Activated CD8-positive, alpha-beta T cell treated with anti-CD3 and anti-CD28 coated beads for 36 hours (primary cell): ENCODE measurements around the gene DIPK1A. TPM values are rescaled to one million over a fixed set of nuclear protein-coding genes. Genes with fewer than 3 reads are reported as not detected.

Experiments
- ATAC-seq: fragments of 200-7000 bp; cut with Tn5 transposase; one replicate; pipeline ENCODE4 v1.10.0; 2021; ENCODE audit warnings: mild to moderate bottlenecking, moderate library complexity
- CTCF ChIA-PET: fragments of 350-600 bp; sonication (Branson Sonifier 250); formaldehyde crosslinking; loops from one replicate; lab custom pipeline; 2021; ENCODE audit warnings: antibody characterized with exemption; lab: Charles Lee
- POLR2A ChIA-PET: fragments of 350-600 bp; sonication (Branson Sonifier 250); formaldehyde crosslinking; loops from one replicate; lab custom pipeline; 2021; ENCODE audit warnings: antibody characterized with exemption; lab: Charles Lee
- DNase-seq: peaks from one replicate; pipeline ENCODE4 v3.0.0-alpha.2; 2020
- H3K27ac Mint-ChIP-seq: one replicate; pipeline ENCODE4 v1.8.0; 2021; ENCODE audit warnings: mild to moderate bottlenecking, mixed read lengths
- H3K27me3 Mint-ChIP-seq: one replicate; pipeline ENCODE4 v1.8.0; 2021; ENCODE audit warnings: mixed read lengths
- H3K36me3 Mint-ChIP-seq: one replicate; pipeline ENCODE4 v1.8.0; 2021; ENCODE audit warnings: low read depth, mixed read lengths
- H3K4me1 Mint-ChIP-seq: one replicate; pipeline ENCODE4 v1.8.0; 2021; ENCODE audit warnings: low read depth, mixed read lengths
- H3K4me3 Mint-ChIP-seq: one replicate; pipeline ENCODE4 v1.8.0; 2021; ENCODE audit warnings: mild to moderate bottlenecking, moderate library complexity, mixed read lengths
- H3K9me3 Mint-ChIP-seq: one replicate; pipeline ENCODE4 v1.8.0; 2021; ENCODE audit warnings: mixed read lengths
- intact Hi-C: fragments of 100-400 bp; cut with micrococcal nuclease; formaldehyde crosslinking; loops from one replicate; pipeline ENCODE4 v1.10.0; 2022
- total RNA-seq, 2 experiments: library from RNA; stranded (reverse); gene quantifications; one replicate each; pipeline ENCODE4 v1.2.3, GENCODE V29; 2021
- TF ChIP-seq, protein P1 (sequence below): fragments of 200-600 bp; IDR thresholded peaks from one replicate; pipeline ENCODE4 v1.8.0; 2022; ENCODE audit warnings: antibody characterized with exemption, mild to moderate bottlenecking

Gene DIPK1A
- total RNA-seq, 2 experiments from 2014 or later: 8.1 to 9.0 TPM

DNA sequence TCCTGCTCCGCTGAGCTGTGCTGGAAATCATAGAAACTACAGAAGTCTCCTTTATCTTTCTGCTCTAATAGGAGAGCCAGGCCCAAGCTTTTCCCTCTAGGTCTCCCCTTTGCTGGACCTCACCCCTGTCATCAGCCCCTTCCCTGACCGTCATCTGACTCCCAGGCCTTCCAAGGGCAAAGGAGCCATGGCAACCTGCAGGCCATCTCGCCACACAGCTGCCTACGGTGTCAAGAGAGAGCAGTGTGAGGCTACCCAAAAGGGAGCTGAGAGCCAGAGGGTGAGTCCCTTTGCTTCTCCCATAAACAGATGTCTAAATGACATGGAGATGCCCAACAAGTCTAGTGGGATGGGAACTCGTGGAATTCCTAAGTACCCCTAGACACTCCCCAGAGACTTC lies 37.6 kb upstream of the DIPK1A start:
- intact Hi-C loops: no loop called here
- Mint-ChIP-seq H3K27ac (no peak overlapping the region), H3K27me3 (no peaks in the 10 kb centered on the region), H3K4me1 (peaks cover 4% of the 10 kb centered on the region), H3K9me3 (no peaks in the 10 kb centered on the region), H3K4me3 (no peak overlapping the region), H3K36me3 (no peaks in the 10 kb centered on the region)
- POLR2A ChIA-PET: interaction anchor here (1.2 kb wide), 1 partner anchor 38 kb away, joined by 4 read pairs; no protein-coding TSS in a partner anchor
- TF ChIP-seq, protein P1, sequence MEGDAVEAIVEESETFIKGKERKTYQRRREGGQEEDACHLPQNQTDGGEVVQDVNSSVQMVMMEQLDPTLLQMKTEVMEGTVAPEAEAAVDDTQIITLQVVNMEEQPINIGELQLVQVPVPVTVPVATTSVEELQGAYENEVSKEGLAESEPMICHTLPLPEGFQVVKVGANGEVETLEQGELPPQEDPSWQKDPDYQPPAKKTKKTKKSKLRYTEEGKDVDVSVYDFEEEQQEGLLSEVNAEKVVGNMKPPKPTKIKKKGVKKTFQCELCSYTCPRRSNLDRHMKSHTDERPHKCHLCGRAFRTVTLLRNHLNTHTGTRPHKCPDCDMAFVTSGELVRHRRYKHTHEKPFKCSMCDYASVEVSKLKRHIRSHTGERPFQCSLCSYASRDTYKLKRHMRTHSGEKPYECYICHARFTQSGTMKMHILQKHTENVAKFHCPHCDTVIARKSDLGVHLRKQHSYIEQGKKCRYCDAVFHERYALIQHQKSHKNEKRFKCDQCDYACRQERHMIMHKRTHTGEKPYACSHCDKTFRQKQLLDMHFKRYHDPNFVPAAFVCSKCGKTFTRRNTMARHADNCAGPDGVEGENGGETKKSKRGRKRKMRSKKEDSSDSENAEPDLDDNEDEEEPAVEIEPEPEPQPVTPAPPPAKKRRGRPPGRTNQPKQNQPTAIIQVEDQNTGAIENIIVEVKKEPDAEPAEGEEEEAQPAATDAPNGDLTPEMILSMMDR: no peak
- CTCF ChIA-PET: interaction anchor here (1.5 to 1.6 kb wide), 3 partner anchors 30 to 140 kb away, joined by 4 to 6 read pairs (median 6); no protein-coding TSS in a partner anchor
- DNase-seq (no peak), ATAC-seq (no peak)

DNA sequence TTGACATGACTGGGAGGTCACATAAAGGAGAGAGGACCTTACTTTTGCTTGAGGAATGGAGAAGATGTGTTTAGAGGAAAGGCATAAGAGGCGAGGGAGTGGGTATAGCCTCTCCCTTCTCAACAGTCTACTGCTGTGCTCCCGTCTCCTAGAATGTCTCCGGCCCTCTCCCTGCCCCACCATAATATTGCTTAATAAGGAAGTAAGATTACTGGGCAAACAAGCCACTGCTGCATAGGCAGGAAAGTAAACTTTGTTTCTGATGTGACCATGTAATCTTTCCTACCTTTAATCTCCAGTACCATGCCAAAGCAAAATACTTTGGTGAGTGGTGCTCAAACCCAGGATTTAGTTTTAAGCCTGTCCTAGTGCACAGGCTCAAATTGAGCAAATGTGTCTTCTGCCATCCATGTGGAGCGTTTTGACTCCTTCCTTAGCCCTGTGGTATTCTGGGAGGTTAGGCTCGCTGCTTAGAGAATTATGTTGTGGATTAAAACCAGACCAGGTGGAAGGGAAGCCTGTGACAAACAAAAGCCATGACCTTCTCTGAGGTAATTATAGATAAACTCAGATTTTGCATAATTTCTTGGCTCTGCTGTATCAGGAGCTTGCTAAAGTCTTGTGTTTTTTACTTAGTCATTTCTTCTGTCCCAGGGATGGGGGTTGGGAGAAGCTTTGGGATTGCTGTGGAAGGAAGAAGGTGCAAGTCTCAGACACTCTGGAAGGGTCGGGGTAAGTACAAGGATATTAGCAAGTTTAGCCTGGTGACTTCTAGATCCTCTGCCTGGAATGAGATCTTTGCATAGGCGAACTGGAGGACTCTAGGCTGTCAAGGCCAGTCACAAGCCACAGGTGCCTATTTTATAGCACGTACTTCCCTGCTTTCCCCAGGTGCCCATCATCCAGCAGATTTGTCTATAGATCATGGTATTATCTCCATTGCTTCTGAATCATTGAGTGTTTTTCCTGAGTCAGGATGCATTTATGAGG lies 34.5 kb upstream of the DIPK1A start:
- Mint-ChIP-seq H3K4me1 (peaks cover 32% of the 10 kb centered on the region), H3K27ac (no peak overlapping the region), H3K36me3 (peaks cover 2% of the 10 kb centered on the region), H3K9me3 (peaks cover 3% of the 10 kb centered on the region), H3K4me3 (no peak overlapping the region), H3K27me3 (no peaks in the 10 kb centered on the region)
- intact Hi-C loops: no loop called here
- ChIA-PET CTCF (interaction anchor here (1.0 to 3.8 kb wide), 12 partner anchors 9 to 154 kb away, joined by 3 to 492 read pairs (median 10); partner anchors contain the start of gene DIPK1A), POLR2A (interaction anchor here (2.8 kb wide), 1 partner anchor 34 kb away, joined by 28 read pairs; the partner anchor contains the start of gene DIPK1A)
- ATAC-seq: no peak
- TF ChIP-seq, protein P1: no peak
- DNase-seq: no peak

DNA sequence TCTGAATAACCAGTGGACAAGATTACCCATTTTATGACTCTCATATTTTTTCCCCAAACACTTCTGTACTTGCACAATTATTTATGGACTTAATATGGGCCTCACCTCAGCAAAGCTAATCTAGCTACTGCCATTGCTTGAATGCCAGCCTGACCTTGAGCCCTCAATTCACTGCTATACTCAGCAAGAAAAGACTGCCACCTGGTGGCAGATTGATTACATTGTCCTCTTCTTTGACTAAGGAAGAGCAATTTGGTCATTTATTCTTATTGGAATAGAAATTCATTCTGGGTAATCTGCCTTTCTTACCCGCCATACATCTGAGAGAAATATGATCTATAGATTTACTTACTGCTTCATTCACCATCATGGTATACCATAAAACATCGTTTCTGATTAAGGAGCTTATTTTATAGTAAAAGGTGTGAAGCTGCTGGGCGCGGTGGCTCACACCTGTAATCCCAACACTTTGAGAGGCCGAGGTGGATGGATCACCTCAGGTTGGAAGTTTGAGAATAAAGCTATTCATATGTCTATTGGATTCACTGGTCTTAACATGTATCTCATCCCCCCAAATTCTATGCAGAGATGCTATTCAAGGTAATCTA lies 32.9 kb upstream of the DIPK1A start:
- CTCF ChIA-PET: interaction anchor here (0.5 to 3.8 kb wide), 62 partner anchors 8 to 406 kb away, joined by 3 to 492 read pairs (median 5); partner anchors contain the start of genes DIPK1A and RPL5
- Mint-ChIP-seq H3K36me3 (peaks cover 2% of the 10 kb centered on the region), H3K4me3 (no peak overlapping the region), H3K9me3 (peaks cover 3% of the 10 kb centered on the region), H3K27ac (peak overlapping the region; percentile 22), H3K4me1 (peaks cover 47% of the 10 kb centered on the region), H3K27me3 (no peaks in the 10 kb centered on the region)
- POLR2A ChIA-PET: interaction anchor here (0.6 to 2.8 kb wide), 11 partner anchors 13 to 156 kb away, joined by 3 to 28 read pairs (median 3); partner anchors contain the start of gene DIPK1A
- intact Hi-C loops: loop anchor here (1.0 kb wide), 2 partner anchors 26 to 135 kb away; no protein-coding TSS in a partner anchor
- TF ChIP-seq, protein P1: peak; percentile 92
- ATAC-seq: peak; percentile 78
- peak; percentile 85 for DNase-seq

DNA sequence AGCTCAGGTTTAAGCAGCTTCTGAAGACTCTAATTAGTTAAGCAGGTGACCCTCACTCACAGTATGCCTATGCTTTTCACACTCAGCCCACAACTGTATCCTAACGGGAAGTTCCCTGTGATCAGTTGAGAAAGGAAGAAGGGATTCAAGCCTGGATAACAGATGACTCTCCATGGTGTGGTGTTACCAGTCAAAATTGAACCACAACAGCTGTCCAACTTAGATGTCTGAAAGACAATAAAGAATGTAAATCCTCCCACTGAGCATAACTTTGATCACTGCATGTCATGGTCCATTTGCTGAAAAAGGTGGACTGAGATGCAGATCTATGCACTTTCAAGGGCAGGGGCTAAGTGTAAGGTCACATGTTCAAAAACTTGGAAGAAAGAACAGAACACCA lies 32.3 kb upstream of the DIPK1A start:
- intact Hi-C loops: no loop called here
- DNase-seq (no peak), ATAC-seq (no peak)
- Mint-ChIP-seq H3K36me3 (peaks cover 5% of the 10 kb centered on the region), H3K4me1 (peaks cover 50% of the 10 kb centered on the region), H3K4me3 (no peak overlapping the region), H3K27ac (peak overlapping the region; percentile 22), H3K9me3 (peaks cover 3% of the 10 kb centered on the region), H3K27me3 (no peaks in the 10 kb centered on the region)
- POLR2A ChIA-PET: interaction anchor here (0.5 to 2.8 kb wide), 13 partner anchors 12 to 155 kb away, joined by 3 to 28 read pairs (median 3); partner anchors contain the start of gene DIPK1A
- TF ChIP-seq, protein P1: no peak
- CTCF ChIA-PET: interaction anchor here (0.6 to 3.8 kb wide), 54 partner anchors 8 to 407 kb away, joined by 3 to 492 read pairs (median 6); partner anchors contain the start of genes DIPK1A and RPL5
